SK-N-SH (cell line): ENCODE data around the gene MTFP1. TPM values are rescaled to one million over a fixed set of nuclear protein-coding genes. Genes with fewer than 3 reads are reported as not detected.
A peak's percentile ranks its signal among the peaks of the same experiment; 100 is the strongest.

Experiments
- CTCF ChIA-PET: fragments of 300-600, 350-600 bp; formaldehyde crosslinking; extraction: SDS; loops from one replicate; lab custom pipeline; 2021; lab: Yijun Ruan, JAX
- POLR2A ChIA-PET: fragments of 350-600 bp; sonication (Branson Sonifier 250); formaldehyde crosslinking; extraction: SDS; loops from one replicate; lab custom pipeline; 2020; ENCODE audit warnings: antibody characterized with exemption, inconsistent platforms; lab: Yijun Ruan, JAX
- DNase-seq: peaks from one replicate; pipeline ENCODE4 v3.0.0; 2012
- H2AFZ ChIP-seq: fragments of 200-600 bp; sonication (generic); 2 replicates; pipeline ENCODE4 v1.8.1; 2016; ENCODE audit warnings: antibody characterized with exemption, mild to moderate bottlenecking, low read depth
- H3F3A ChIP-seq: fragments of 200-600 bp; sonication (generic); replicated peaks from 2 replicates; pipeline ENCODE3; 2016; ENCODE audit warnings: antibody characterized with exemption, mild to moderate bottlenecking; ENCODE audit not compliant: insufficient read depth
- H3K27ac ChIP-seq, 2 experiments: fragments of 200-500 bp in 1 of 2; fragments of 200-600 bp in 1 of 2; sonication (Bioruptor generic) in 1 of 2; sonication (generic), shearing (Covaris generic) in 1 of 2; 2 replicates each; pipeline versions ENCODE4 v1.5.1 to v1.6.1; 2014 to 2016; ENCODE audit warnings: low read depth in 2 of 2, inconsistent platforms in 1 of 2, low read length in 1 of 2, mild to moderate bottlenecking in 1 of 2, mixed read lengths in 1 of 2
- H3K27me3 ChIP-seq: fragments of 200-600 bp; sonication (generic), shearing (Covaris generic); 2 replicates; pipeline ENCODE4 v1.6.1; 2016; ENCODE audit warnings: mixed run types; ENCODE audit not compliant: insufficient read depth
- H3K36me3 ChIP-seq, 2 experiments: fragments of 200-500 bp in 1 of 2; fragments of 200-600 bp in 1 of 2; sonication (Bioruptor generic) in 1 of 2; sonication (generic) in 1 of 2; replicated peaks in 1 of 2; 2 replicates each; pipeline versions ENCODE3 to v1.5.1; 2014 to 2016; ENCODE audit warnings: low read length in 1 of 2, mild to moderate bottlenecking in 1 of 2; ENCODE audit not compliant: insufficient read depth in 2 of 2, control insufficient read depth in 1 of 2
- H3K4me1 ChIP-seq, 2 experiments: fragments of 200-500 bp in 1 of 2; fragments of 200-600 bp in 1 of 2; sonication (Bioruptor generic) in 1 of 2; sonication (generic), shearing (Covaris generic) in 1 of 2; 2 replicates each; pipeline versions ENCODE4 v1.5.1 to v1.6.1; 2014 to 2016; ENCODE audit warnings: low read depth in 1 of 2, low read length in 1 of 2, mixed run types in 1 of 2; ENCODE audit not compliant: insufficient read depth in 2 of 2, control insufficient read depth in 1 of 2
- H3K4me2 ChIP-seq: fragments of 200-600 bp; sonication (generic), shearing (Covaris generic); 2 replicates; pipeline ENCODE4 v1.6.1; 2017; ENCODE audit warnings: mixed run types
- H3K4me3 ChIP-seq, 2 experiments: fragments of 200-500 bp in 1 of 2; fragments of 200-600 bp in 1 of 2; sonication (Bioruptor generic) in 1 of 2; sonication (generic), shearing (Covaris generic) in 1 of 2; 2 replicates each; pipeline versions ENCODE4 v1.5.1 to v1.8.1; 2014 to 2016; ENCODE audit warnings: low read depth in 2 of 2, inconsistent platforms in 1 of 2, low read length in 1 of 2, mild to moderate bottlenecking in 1 of 2, mixed read lengths in 1 of 2, moderate library complexity in 1 of 2
- H3K79me2 ChIP-seq: fragments of 200-600 bp; sonication (generic); 2 replicates; pipeline ENCODE4 v1.8.1; 2017; ENCODE audit warnings: mild to moderate bottlenecking; ENCODE audit not compliant: insufficient read depth
- H3K9ac ChIP-seq: fragments of 200-600 bp; sonication (generic); 2 replicates; pipeline ENCODE4 v1.6.1; 2017; ENCODE audit warnings: mixed run types
- H3K9me2 ChIP-seq: fragments of 200-600 bp; sonication (generic); 2 replicates; pipeline ENCODE4 v1.6.1; 2017; ENCODE audit warnings: mixed run types
- H3K9me3 ChIP-seq: fragments of 200-600 bp; sonication (generic); 2 replicates; pipeline ENCODE4 v1.6.1; 2017; ENCODE audit warnings: mixed run types, mild to moderate bottlenecking, moderate library complexity
- H4K20me1 ChIP-seq: fragments of 200-600 bp; sonication (generic); 2 replicates; pipeline ENCODE4 v1.6.1; 2017; ENCODE audit warnings: mild to moderate bottlenecking, mixed run types; ENCODE audit not compliant: insufficient read depth
- CHD2 ChIP-seq: fragments of 150-350 bp; IDR thresholded peaks from 2 replicates; pipeline ENCODE4 v1.6.1; 2018; ENCODE audit warnings: low read length; ENCODE audit not compliant: partially characterized antibody
- EP300 ChIP-seq, 2 experiments: IDR thresholded peaks; 2 replicates each; pipeline versions ENCODE4 v1.4.0 to v1.6.1; 2012; ENCODE audit warnings: borderline replicate concordance in 1 of 2, low read depth in 1 of 2, low read length in 1 of 2
- FOSL2 ChIP-seq: IDR thresholded peaks from 2 replicates; pipeline ENCODE4 v1.4.0; 2012; ENCODE audit warnings: low read depth, mild to moderate bottlenecking, moderate library complexity, borderline replicate concordance
- FOXM1 ChIP-seq: IDR thresholded peaks from 2 replicates; pipeline ENCODE4 v1.4.0; 2012; ENCODE audit warnings: low read depth, mild to moderate bottlenecking
- GABPA ChIP-seq: IDR thresholded peaks from 2 replicates; pipeline ENCODE4 v1.4.0; 2012; ENCODE audit warnings: low read depth, mild to moderate bottlenecking
- NFIC ChIP-seq: IDR thresholded peaks from 2 replicates; pipeline ENCODE4 v1.4.0; 2012; ENCODE audit warnings: borderline replicate concordance
- POLR2AphosphoS5 ChIP-seq: IDR thresholded peaks from 2 replicates; pipeline ENCODE4 v1.6.1; 2012; ENCODE audit warnings: low read depth, low read length
- RXRA ChIP-seq: IDR thresholded peaks from 2 replicates; pipeline ENCODE4 v1.4.0; 2012; ENCODE audit warnings: low read depth, mild to moderate bottlenecking, borderline replicate concordance
- SMC3 ChIP-seq: IDR thresholded peaks from 2 replicates; pipeline ENCODE4 v1.6.1; 2012; ENCODE audit warnings: low read depth, low read length, improper control_type of control experiment
- TCF12 ChIP-seq: IDR thresholded peaks from 2 replicates; pipeline ENCODE4 v1.4.0; 2012
- YY1 ChIP-seq: IDR thresholded peaks from 2 replicates; pipeline ENCODE4 v1.4.0; 2012; ENCODE audit warnings: low read depth, mild to moderate bottlenecking
- WGBS: methylation state at CpG from one replicate; pipeline ENCODE4 v1.1.6; 2017; ENCODE audit warnings: low lambda C conversion rate; 5-methylcytosine and 5-hydroxymethylcytosine counted together
- polyA plus RNA-seq, 3 experiments: library from polyadenylated mRNA; depleted of rRNA; stranded (reverse); fragments of >200 nt; gene quantifications; 2 replicates each; pipeline ENCODE4 v1.2.3, GENCODE V29; 2012
- TF ChIP-seq, protein P1 (sequence below): IDR thresholded peaks from 2 replicates; pipeline ENCODE4 v1.4.0; 2012; ENCODE audit warnings: low read depth, borderline replicate concordance
- TF ChIP-seq, protein P2 (sequence below): fragments of 200-600 bp; sonication (generic); IDR thresholded peaks from 2 replicates; pipeline ENCODE4 v1.6.1; 2017; ENCODE audit warnings: antibody characterized with exemption, mild to moderate bottlenecking, moderate library complexity
- TF ChIP-seq, protein P3 (sequence below): IDR thresholded peaks from 2 replicates; pipeline ENCODE4 v1.4.0; 2012; ENCODE audit warnings: low read depth
- TF ChIP-seq, protein P4 (sequence below): fragments of 150-350 bp; IDR thresholded peaks from 2 replicates; pipeline ENCODE4 v1.6.1; 2016; ENCODE audit warnings: mild to moderate bottlenecking, low read depth, low read length
- TF ChIP-seq, protein P5 (sequence below): IDR thresholded peaks from 2 replicates; pipeline ENCODE4; 2012
- TF ChIP-seq, protein P6 (sequence below): fragments of 150-350 bp; IDR thresholded peaks from 2 replicates; pipeline ENCODE4 v1.6.1; 2017; ENCODE audit warnings: antibody characterized with exemption, low read length, low read depth, borderline replicate concordance

The MTFP1 gene
- polyA plus RNA-seq, 1 of the 3 experiments (the other 2 are of a cell fraction): 18.9 TPM

DNA sequence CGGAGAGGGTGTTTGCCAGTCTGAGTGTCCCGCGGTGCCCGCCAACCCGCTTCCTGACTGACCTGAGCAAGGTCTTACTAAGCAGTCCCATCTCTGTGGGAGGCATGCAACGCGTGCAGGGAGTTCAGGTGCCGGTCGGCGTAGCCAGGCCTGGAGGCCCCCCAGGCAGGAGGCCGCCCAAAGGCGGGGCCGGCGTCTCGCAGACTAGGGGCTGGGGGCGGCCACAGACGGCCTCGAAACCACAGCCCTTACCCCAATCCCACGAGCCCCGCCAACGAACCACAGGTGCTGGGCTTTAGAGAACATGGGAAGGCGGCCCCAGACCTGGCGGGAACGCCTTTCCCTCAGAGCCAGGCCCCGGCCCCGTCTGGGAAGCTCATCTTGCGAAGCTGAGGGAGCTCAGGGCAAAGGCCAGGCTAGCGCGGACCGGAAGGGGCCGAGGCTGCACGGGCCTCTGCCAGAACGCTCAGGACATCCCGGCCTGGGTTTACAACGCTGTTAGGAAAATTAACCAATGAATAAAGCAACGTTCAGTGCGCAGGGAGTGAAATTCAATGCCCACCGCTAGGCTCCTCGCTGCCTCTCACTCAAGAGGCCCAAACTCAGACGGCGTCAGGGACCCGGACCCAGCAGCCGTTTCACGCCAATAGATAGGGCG is 2.1 kb upstream of the MTFP1 start:
- WGBS: 1% methylated on average over 38 of the region's 45 CpGs
- DNase-seq: no peak
- H3K9me2 ChIP-seq: no peaks in the 10 kb centered on the region
- H3K9me3 ChIP-seq: no peaks in the 10 kb centered on the region
- H3K9ac ChIP-seq: peak overlapping the region; percentile 97
- no peaks in the 10 kb centered on the region for H3K27me3 ChIP-seq
- POLR2A ChIA-PET: interaction anchor here (0.6 to 2.0 kb wide), 8 partner anchors 10 to 168 kb away, joined by 3 to 19 read pairs (median 6); partner anchors contain the start of genes CCDC157, PES1, SEC14L2 and SF3A1
- peaks cover 5 to 14% of the 10 kb centered on the region in 2 experiments for H3K36me3 ChIP-seq
- no peaks in the 10 kb centered on the region for H4K20me1 ChIP-seq
- H3K4me3 ChIP-seq: peak overlapping the region; percentile 67 to 74
- H3K4me2 ChIP-seq: peak overlapping the region; percentile 97
- TF ChIP-seq POLR2AphosphoS5 (peak; percentile 91), FOXM1 (0 out of 2 replicates have a peak, but pooled peaks have one; percentile 18), TCF12 (no peak; the same call in 1 of the 2 replicates), FOSL2 (no peak), NFIC (no peak), RXRA (no peak)
- TF ChIP-seq, protein P1, sequence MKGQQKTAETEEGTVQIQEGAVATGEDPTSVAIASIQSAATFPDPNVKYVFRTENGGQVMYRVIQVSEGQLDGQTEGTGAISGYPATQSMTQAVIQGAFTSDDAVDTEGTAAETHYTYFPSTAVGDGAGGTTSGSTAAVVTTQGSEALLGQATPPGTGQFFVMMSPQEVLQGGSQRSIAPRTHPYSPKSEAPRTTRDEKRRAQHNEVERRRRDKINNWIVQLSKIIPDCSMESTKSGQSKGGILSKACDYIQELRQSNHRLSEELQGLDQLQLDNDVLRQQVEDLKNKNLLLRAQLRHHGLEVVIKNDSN: no peak
- TF ChIP-seq, protein P2, sequence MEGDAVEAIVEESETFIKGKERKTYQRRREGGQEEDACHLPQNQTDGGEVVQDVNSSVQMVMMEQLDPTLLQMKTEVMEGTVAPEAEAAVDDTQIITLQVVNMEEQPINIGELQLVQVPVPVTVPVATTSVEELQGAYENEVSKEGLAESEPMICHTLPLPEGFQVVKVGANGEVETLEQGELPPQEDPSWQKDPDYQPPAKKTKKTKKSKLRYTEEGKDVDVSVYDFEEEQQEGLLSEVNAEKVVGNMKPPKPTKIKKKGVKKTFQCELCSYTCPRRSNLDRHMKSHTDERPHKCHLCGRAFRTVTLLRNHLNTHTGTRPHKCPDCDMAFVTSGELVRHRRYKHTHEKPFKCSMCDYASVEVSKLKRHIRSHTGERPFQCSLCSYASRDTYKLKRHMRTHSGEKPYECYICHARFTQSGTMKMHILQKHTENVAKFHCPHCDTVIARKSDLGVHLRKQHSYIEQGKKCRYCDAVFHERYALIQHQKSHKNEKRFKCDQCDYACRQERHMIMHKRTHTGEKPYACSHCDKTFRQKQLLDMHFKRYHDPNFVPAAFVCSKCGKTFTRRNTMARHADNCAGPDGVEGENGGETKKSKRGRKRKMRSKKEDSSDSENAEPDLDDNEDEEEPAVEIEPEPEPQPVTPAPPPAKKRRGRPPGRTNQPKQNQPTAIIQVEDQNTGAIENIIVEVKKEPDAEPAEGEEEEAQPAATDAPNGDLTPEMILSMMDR: no peak
- TF ChIP-seq, protein P3, sequence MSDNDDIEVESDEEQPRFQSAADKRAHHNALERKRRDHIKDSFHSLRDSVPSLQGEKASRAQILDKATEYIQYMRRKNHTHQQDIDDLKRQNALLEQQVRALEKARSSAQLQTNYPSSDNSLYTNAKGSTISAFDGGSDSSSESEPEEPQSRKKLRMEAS: no peak; the same call in 1 of the 2 replicates
- peaks cover 53% of the 10 kb centered on the region for H3F3A ChIP-seq
- CTCF ChIA-PET: interaction anchor here (0.8 to 3.7 kb wide), 12 partner anchors 9 to 212 kb away, joined by 3 to 20 read pairs (median 4); partner anchors contain the start of gene SEC14L2
- peaks cover 4% of the 10 kb centered on the region; the same call in 1 of the 2 replicates for H3K79me2 ChIP-seq
- peaks cover 42 to 46% of the 10 kb centered on the region in 2 experiments for H3K4me1 ChIP-seq
- peak overlapping the region; percentile 97 to 99 for H3K27ac ChIP-seq
- no peak overlapping the region for H2AFZ ChIP-seq

DNA sequence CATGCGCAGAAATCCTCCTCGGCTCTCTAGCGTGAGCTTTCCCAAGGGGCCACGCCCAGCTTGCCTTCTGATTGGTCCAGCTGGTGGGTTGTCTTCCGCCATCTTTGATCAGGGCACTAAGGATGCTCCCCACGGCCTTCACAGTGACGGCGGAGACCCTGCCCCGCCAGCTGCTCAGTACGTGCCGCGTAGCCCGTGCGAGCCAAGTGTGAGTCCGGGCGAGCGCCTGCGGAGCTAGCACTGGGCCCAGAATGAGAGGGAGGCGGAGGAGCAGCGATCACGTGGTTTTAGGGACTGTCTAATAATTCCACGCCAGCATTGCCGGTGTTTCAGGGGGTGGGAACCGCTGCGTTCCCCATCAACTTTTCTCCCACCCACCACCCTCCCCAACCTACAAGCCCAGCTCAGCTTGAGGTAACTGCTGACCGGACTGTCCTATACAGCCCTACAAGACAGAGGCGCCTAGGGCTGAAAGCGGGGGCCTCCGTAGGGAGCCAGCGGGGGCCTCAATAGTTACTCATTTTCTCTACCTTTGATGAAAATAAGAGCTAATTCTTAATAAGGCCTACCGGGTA is 1.5 kb upstream of the MTFP1 start:
- H3F3A ChIP-seq: peaks cover 53% of the 10 kb centered on the region
- H3K4me3 ChIP-seq: peak overlapping the region; percentile 67 to 74
- CTCF ChIA-PET: interaction anchor here (0.7 to 3.7 kb wide), 14 partner anchors 10 to 211 kb away, joined by 3 to 20 read pairs (median 4); partner anchors contain the start of genes RNF215 and SEC14L2
- H3K9me2 ChIP-seq: no peaks in the 10 kb centered on the region
- peaks cover 0 to 8% of the 10 kb centered on the region in 2 experiments for H3K36me3 ChIP-seq
- peak overlapping the region; percentile 97 to 99 for H3K27ac ChIP-seq
- peaks cover 42 to 46% of the 10 kb centered on the region in 2 experiments for H3K4me1 ChIP-seq
- peak overlapping the region; percentile 69; the same call in 1 of the 2 replicates for H2AFZ ChIP-seq
- H3K9me3 ChIP-seq: no peaks in the 10 kb centered on the region
- H4K20me1 ChIP-seq: no peaks in the 10 kb centered on the region
- H3K9ac ChIP-seq: peak overlapping the region; percentile 97
- WGBS: 4% methylated on average over 26 of the region's 31 CpGs
- no peaks in the 10 kb centered on the region for H3K27me3 ChIP-seq
- POLR2A ChIA-PET: interaction anchor here (0.6 to 2.0 kb wide), 7 partner anchors 9 to 168 kb away, joined by 3 to 19 read pairs (median 5); partner anchors contain the start of genes CCDC157, PES1, SEC14L2 and SF3A1
- H3K4me2 ChIP-seq: peak overlapping the region; percentile 97
- DNase-seq: peak; percentile 93
- peaks cover 4% of the 10 kb centered on the region; the same call in 1 of the 2 replicates for H3K79me2 ChIP-seq
- TF ChIP-seq, protein P4, sequence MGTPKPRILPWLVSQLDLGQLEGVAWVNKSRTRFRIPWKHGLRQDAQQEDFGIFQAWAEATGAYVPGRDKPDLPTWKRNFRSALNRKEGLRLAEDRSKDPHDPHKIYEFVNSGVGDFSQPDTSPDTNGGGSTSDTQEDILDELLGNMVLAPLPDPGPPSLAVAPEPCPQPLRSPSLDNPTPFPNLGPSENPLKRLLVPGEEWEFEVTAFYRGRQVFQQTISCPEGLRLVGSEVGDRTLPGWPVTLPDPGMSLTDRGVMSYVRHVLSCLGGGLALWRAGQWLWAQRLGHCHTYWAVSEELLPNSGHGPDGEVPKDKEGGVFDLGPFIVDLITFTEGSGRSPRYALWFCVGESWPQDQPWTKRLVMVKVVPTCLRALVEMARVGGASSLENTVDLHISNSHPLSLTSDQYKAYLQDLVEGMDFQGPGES: peak; percentile 85
- TF ChIP-seq CHD2 (peak; percentile 86), SMC3 (no peak), YY1 (peak; percentile 99), GABPA (peak; percentile 44), EP300 (IDR thresholded peaks at IDR 0.05; ENCODE audit: borderline replicate concordance in 1 of 2, low read depth in 1 of 2, low read length in 1 of 2) (peak in 1 of 2 experiments; percentile 30; a peak in 1 of 4 replicates), TCF12 (peak; percentile 24; the same call in 1 of the 2 replicates), POLR2AphosphoS5 (peak; percentile 11; the same call in 1 of the 2 replicates), NFIC (no peak)
- TF ChIP-seq, protein P5, sequence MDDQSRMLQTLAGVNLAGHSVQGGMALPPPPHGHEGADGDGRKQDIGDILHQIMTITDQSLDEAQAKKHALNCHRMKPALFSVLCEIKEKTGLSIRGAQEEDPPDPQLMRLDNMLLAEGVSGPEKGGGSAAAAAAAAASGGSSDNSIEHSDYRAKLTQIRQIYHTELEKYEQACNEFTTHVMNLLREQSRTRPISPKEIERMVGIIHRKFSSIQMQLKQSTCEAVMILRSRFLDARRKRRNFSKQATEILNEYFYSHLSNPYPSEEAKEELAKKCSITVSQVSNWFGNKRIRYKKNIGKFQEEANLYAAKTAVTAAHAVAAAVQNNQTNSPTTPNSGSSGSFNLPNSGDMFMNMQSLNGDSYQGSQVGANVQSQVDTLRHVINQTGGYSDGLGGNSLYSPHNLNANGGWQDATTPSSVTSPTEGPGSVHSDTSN: peak; percentile 72
- TF ChIP-seq, protein P3: peak; percentile 92
- TF ChIP-seq, protein P6, sequence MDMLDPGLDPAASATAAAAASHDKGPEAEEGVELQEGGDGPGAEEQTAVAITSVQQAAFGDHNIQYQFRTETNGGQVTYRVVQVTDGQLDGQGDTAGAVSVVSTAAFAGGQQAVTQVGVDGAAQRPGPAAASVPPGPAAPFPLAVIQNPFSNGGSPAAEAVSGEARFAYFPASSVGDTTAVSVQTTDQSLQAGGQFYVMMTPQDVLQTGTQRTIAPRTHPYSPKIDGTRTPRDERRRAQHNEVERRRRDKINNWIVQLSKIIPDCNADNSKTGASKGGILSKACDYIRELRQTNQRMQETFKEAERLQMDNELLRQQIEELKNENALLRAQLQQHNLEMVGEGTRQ: peak; percentile 78
